Middle frontal gyrus (tissue), 1 donor: ENCODE data around the gene MDC1.
"Not testable (repeated sequence)": the region's sequence is repeated elsewhere in the genome, so short reads cannot be mapped to it uniquely, and the experiment has no call there.

ENCODE experiments used
- DNase-seq: peaks from one replicate; pipeline ENCODE4 v3.0.0-alpha.2; 2015; ENCODE audit warnings: low spot score; ENCODE audit errors: extremely low spot score

Gene MDC1

DNA sequence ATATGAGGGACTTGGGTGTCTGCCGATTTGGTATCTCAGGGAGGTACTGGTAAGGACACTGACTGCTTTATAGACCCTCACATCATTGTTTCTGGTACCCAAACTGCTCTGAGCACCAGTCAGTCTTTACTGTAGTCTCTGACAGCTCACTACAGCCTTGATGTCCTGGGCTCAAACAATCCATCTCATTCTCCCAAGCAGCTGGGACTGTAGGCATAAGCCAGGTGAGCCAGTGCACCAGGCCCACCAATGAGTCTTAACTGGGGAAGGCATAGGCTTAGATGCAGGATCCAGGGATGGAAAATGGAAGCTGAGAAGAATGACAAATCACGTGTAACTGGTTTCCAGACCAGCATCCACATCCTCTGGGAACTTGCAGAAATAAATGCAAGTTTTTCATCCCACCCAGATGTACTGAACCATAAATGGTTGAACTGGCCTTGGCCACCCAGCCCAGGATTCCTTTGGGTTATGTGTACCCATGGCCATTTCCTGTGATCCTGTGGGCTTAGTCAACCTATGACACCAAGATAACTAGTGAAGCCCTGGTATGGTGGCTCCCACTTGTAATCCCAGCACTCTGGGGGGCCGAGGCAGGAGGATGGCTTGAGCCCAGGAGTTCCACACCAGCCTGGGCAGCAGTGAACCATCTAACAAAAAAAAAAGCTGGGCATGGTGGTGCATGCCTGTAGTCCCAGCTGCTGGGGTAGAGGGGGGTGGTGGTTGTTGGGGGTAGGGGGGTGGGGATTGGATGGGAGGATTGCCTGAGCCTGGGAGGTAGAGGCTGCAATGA is 8.8 kb upstream of the MDC1 start:
- no peak for DNase-seq

DNA sequence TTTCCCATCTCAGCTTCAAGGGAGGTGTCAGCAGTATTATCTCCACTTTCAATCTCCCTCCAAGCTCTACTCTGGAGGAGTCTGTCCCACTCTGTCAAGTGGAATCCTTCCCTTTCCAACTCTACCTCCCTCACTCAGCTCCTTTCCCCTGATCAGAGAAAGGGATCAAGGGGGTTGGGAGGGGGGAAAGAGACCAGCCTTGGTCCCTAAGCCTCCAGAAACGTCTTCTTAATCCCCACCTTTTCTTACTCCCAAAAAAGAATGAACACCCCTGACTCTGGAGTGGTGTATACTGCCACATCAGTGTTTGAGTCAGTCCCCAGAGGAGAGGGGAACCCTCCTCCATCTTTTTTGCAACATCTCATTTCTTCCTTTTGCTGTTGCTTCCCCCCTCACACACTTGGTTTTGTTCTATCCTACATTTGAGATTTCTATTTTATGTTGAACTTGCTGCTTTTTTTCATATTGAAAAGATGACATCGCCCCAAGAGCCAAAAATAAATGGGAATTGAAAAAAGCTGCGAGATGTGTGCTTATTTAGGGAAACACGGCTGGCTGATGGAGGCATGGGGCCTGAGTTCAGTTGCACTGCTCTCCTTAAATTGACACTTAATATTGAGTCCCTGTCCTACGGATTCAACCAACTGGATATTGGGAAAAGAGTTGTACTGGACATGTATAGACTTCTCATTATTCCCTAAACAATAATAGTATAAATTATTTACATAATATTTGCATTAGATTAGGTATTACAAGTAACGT is 8.0 kb upstream of the MDC1 start:
- no peak for DNase-seq

DNA sequence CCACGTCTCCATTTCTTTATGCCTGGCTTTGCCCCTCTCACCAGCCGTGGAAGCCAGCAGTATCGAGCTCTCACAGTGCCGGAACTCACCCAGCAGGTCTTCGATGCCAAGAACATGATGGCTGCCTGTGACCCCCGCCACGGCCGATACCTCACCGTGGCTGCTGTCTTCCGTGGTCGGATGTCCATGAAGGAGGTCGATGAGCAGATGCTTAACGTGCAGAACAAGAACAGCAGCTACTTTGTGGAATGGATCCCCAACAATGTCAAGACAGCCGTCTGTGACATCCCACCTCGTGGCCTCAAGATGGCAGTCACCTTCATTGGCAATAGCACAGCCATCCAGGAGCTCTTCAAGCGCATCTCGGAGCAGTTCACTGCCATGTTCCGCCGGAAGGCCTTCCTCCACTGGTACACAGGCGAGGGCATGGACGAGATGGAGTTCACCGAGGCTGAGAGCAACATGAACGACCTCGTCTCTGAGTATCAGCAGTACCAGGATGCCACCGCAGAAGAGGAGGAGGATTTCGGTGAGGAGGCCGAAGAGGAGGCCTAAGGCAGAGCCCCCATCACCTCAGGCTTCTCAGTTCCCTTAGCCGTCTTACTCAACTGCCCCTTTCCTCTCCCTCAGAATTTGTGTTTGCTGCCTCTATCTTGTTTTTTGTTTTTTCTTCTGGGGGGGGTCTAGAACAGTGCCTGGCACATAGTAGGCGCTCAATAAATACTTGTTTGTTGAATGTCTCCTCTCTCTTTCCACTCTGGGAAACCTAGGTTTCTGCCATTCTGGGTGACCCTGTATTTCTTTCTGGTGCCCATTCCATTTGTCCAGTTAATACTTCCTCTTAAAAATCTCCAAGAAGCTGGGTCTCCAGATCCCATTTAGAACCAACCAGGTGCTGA is 7.0 kb upstream of the MDC1 start:
- DNase-seq = not testable (repeated sequence)

DNA sequence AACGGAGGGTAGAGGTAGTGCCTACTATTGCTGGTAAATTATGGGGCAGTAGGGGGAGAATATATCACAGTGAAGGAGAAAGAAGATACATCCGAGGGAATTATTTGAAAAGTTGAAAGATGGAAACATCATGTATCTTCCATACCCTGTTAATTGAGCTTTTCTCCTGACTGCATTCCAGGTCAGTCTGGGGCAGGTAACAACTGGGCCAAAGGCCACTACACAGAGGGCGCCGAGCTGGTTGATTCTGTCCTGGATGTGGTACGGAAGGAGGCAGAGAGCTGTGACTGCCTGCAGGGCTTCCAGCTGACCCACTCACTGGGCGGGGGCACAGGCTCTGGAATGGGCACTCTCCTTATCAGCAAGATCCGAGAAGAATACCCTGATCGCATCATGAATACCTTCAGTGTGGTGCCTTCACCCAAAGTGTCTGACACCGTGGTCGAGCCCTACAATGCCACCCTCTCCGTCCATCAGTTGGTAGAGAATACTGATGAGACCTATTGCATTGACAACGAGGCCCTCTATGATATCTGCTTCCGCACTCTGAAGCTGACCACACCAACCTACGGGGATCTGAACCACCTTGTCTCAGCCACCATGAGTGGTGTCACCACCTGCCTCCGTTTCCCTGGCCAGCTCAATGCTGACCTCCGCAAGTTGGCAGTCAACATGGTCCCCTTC is 6.2 kb upstream of the MDC1 start:
- DNase-seq = not testable (repeated sequence)

DNA sequence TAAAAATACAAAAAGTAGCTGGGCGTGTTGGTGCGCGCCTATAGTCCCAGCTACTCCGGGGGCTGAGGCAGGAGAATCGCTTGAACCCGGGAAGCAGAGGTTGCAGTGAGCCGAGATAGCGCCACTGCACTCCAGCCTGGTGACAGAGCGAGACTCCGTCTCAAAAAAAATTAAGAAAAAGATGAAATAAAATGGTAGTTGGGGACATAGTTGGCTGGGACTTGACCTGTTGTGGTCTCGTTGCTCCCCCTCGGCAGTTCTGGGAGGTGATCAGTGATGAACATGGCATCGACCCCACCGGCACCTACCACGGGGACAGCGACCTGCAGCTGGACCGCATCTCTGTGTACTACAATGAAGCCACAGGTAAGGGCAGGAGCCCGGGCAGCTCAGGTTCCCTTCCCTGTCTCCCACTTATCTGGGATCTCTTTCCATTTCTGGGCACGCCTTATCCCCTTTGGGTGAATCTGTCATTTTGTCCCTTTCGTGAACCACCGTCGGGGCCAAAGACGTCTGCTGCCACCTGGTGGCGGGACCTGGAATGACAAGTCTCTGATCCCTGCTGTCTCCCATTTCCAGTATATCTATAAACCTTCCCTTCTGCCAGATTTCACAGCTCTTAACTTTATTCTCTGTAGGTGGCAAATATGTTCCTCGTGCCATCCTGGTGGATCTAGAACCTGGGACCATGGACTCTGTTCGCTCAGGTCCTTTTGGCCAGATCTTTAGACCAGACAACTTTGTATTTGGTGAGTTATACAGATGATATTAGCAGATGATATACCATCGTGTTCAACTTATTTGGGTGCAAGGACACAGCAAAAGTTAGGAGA is 5.4 kb upstream of the MDC1 start:
- DNase-seq = peak; percentile 71

DNA sequence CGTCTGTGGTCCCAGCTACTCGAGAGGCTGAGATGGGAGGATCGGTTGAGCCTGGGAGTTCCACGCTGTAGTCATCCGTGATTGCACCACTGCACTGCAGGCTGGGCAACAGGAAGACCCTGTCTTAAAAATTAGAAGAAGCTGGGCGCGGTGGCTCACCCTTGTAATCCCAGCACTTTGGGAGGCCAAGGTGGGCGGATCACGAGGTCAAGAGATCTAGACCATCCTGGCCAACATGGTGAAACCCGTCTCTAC is 4.9 kb upstream of the MDC1 start:
- not testable (repeated sequence) for DNase-seq

DNA sequence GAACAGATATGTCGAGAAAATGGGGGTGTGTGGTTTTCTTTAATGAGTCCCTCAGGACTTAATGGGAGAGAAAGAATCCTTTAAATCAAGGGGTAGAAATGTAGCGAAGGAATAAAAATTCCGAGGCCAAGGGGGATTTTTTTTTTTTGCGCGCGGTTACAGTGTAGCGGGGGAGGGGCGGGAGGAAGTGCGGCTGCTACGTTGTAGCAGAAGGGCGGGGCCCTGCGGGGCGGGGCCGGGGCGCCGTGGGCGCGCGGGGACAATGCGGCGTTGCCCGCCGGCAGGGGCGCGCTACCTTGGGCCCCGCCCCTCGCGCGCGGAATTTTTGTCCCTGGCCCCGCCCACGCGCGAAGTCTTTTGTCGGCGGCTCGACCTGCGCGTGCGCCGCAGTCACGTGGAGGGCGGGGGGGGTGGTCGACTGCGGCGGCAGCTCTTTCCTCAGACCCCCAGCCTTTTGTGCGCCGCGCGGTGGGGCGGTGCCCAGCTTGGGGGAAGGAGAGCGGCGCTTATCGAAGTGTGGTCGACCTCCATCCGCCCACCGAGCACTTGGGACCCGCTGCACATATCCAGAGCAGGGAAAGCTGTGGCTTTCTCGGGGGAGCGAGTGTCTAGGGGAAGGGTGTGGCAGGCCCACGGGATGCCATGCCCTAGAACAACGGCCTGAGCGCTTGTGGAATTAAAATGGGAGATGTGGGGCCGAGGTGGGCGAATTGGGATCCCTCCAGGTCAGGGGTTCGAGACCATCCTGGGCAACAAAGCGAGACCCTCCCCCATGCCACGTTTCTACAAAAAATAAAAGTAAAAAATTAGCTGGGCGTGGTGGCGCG is 4.3 kb upstream of the MDC1 start:
- peak; percentile 86 for DNase-seq

DNA sequence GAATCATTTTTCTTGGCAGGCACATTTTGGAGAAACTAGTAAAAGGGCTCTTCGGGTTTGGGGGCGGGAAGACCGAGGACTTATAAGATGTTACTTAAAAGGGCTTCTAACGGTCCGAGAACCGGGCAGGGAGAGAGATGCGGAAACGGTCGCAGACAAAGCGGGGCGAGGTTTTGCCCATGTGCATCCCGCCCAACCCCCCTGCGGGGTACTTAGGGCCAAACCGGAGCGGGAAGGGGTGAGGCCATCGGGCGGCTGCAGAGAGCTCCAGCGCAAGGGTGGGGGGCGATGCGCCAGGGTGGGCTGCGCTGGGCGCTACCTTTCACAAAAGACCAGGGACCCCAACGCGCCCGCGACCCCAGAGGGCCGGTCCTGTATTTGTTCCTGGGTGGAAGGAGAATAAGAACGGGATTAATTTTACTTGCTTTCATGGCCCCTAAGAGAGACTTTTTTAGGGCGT is 3.7 kb upstream of the MDC1 start:
- no peak for DNase-seq

DNA sequence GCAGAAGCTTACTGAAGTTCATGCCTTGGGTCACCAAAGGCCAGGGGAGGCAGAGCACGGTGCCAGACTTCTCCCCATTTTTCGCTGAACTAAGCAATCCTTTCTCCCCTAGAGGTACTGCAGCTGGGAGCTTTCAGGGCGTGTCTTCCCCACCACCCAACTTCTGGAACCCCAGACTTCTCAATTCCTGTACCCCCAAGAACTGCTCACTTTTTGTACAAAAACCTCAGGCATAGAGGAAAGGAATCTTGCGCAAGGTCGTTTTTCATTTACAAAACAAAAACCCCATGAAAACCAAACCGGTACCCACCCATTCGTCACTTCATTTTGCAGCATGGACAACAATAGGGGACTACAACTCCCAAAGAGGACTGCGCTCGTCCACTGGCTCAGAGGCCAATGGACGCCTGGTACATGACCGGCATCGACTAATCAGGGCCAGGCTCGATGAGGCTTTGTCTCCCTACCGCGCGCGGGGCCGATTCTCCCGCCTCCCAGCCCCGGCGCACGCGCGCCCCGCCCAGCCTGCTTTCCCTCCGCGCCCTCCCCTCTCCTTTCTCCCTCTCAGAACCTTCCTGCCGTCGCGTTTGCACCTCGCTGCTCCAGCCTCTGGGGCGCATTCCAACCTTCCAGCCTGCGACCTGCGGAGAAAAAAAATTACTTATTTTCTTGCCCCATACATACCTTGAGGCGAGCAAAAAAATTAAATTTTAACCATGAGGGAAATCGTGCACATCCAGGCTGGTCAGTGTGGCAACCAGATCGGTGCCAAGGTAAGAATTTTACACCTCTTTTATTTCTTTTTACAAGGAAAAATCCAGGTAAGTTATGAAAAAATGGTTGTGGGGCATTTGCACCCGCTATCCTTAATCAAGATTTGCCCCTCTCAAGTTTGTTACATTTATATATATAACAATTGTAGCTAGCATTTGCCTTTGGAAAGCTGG is 3.0 kb upstream of the MDC1 start, which contains the start of gene TUBB:
Gene TUBB, plus strand, starts transcription at position 562 of the 947 bp plus-strand sequence. Its CDS starts 155 bp downstream, at position 717.
- DNase-seq = peak; percentile 96

DNA sequence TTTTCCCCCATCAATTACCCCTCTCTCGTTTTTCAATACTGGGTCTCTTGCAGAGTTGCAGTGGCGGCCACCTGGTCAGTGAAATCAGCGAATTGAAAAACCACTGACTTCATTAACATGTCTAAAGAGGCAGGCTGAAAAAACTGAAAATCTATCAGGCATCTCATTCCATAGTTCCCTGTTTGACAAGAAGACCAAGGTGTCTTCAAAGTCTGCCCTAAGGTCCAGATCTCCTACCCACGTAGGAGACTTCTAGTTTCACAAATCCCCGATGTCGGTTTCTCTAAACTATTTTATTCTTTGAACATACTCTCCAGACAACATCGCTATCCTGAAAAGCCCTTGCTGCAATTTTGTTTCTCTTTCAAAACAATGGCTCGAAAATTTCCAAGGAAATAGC is 2.3 kb upstream of the MDC1 start:
- no peak for DNase-seq

DNA sequence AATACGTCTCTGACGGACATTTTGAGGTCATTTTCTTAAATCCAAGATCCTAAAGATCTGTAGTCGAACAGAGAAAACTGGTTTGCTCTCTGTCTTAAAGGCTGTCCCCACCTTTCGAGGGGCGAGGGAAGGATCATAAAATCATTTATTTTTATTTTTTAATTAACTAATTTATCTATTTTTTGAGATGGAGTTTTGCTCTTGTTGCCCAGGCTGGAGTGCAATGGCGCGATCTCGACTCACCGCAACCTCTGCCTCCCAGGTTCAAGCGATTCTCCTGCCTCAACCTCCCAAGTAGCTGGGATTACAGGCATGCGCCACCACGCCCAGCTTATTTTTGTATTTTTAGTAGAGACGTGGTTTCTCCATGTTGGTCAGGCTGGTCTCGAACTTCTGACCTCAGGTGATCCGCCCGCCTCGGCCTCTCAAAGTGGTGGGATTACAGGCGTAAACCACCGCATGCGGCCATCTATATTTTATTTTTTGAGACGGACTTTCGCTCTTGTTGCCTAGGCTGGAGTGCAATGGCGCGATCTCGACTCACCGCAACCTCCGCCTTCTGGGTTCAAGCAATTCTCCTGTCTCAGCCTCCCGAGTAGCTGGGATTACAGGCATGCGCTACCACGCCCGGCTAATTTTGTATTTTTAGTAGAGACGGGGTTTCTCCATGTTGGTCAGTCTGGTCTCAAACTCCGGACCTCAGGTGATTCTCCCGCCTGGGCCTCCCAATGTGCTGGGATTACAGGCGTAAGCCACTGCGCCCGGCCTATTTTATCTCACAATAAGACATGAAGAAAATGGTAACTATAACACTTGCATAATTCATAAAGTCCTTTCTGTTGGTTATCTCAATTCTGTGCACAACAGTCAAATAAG is 1.0 kb upstream of the MDC1 start:
- DNase-seq = not testable (repeated sequence)

DNA sequence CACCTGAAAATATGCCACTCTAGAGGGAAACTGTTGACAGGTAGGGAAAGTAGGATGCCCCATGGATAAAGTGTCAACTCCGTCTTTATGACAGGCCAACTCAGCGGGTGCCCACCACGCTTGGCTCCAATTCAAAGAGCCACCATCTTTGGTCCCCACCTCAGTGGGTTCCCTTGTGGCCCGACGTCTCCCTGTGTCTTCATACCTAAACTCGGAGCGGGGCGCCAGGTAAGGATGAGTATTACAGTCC is 277 bp downstream of the MDC1 start:
- no peak for DNase-seq

DNA sequence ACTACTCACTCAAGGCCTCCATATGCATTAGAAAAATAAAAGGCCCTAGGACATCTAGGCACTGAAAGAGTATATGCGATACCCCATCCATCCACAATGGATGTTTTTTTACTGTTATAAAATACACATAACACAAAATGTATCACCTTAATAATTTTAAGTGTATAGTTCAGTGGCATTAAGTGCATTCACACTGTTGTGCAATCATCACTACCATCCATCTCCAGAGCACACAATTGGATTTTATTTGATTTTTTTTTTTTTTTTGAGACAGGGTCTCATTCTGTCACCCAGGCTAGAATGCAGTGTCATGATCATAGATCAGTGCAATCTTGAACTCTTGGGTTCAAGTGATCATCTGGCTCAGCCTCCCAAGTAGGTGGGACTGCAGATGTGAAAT is 2.8 kb downstream of the MDC1 start:
- DNase-seq = no peak

DNA sequence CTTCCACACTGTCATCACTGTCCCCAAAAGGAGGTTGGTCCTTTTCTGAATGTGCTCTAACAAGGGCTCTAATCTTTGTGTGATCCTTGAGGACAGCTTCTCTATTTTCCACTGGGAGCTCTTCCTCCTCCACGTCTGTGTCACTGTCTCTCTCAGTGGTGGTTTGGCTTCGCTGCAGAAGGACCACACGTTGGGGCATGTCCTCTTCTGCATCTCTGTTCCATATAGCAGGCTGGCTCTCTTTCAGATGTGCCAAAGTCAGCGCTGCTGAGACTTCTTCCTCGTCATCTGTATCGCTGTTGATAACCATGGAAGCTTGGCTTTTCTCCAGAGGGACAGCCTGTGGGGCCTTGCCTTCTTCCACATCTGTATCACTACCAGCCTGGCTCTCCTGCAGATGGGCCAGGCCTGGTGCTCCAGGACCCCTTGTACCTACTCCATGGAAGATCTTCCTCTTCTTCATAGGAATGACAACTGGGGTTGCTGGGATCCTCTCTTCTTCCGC is 4.6 kb downstream of the MDC1 start:
- DNase-seq = no peak

DNA sequence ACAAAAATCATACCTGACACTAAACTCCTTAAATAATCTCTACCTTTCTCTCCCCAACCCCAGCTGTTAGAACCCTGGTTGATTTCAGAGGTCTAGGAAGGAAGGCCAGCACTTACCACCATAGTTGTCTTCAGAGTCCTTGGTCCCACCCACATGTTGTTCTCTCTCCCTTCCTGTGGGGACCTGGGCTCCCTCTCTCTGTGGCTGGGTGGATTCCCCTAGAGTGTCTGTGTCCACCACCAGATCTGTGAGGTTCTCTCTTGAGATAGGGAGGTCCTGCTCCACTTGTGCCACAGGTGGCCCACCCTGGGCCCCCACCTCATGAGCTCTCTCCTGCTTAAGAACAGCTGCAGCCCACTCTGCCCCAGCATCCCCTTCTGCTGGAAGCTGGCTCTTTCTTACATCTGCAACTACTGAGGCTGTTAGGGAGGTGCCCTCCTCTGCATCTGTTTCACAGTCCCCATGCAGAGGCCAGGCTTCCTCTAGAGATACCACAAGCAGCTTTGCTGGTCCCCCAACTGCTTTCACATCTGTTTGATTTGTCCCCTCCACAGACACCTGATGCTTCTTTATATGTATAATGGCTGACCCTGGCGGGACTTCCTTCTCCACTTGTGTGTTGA is 5.2 kb downstream of the MDC1 start:
- no peak for DNase-seq

DNA sequence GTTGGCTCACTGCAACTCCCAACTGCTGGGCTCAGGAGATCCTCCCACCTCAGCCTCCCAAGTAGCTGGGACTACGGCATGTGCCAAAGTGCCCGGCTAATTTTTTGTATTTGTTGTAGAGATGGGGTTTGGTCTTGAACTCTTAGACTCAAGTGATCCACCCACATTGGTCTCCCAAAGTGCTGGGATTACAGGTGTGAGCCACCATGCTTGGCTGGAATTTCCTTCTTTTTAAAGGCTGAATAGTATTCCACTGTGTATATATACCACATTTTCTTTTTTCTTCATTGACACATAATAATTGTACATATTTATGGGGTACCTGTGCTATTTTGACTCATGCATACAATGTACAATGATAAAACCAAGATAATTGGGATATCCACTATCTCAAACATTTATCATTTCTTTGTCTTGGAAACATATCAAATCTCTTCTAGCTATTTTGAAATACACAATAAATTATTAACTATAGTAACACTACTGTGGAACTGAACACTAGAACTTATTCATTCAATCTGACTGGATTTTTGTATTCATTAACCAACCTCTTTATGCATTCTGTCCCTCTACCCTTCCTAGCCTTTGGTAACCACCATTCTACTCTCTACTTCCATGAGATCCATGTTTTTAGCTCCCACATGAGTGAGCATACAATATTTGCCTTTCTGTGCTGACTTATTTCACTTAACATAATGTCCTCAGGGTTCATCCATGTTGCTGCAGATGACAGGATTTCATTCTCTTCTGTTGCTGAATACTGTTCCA is 7.8 kb downstream of the MDC1 start:
- no peak for DNase-seq
